ENCODE measurements around the gene HORMAD2.
A peak's percentile ranks its signal among the peaks of the same experiment; 100 is the strongest.

Gene HORMAD2

GRCh38 chr22:30161051-30161469 is 80.8 kb downstream of the HORMAD2 start:
- H2AFZ ChIP-seq (ENCODE audit: low read length): peak overlapping the region; percentile 63

GRCh38 chr22:30167296-30167695 is 87.0 kb downstream of the HORMAD2 start:
- H3K36me3 ChIP-seq (ENCODE audit: insufficient read depth, low read length): no peaks in the 10 kb centered on the region
- no peak overlapping the region for H3K9ac ChIP-seq (ENCODE audit: low read depth, low read length, poor library complexity, severe bottlenecking)
- H3F3A ChIP-seq (ENCODE audit: low read depth): no peaks in the 10 kb centered on the region
- no peaks in the 10 kb centered on the region for H3K27me3 ChIP-seq (ENCODE audit: insufficient read depth, low read length, poor library complexity, severe bottlenecking)
- TF ChIP-seq CTCF (conservative IDR thresholded peaks at IDR 0.05; ENCODE audit: low read length): no peak
- no peak for TF ChIP-seq EZH2phosphoT487 (IDR thresholded peaks at IDR 0.05; ENCODE audit: borderline replicate concordance)
- H3K4me1 ChIP-seq (ENCODE audit: insufficient read depth, low read length, poor library complexity, severe bottlenecking): peaks cover 35% of the 10 kb centered on the region
- no peaks in the 10 kb centered on the region for H3K9me2 ChIP-seq (replicated peaks; ENCODE audit: low read depth, low read length)
- no peak overlapping the region for H3K4me2 ChIP-seq (ENCODE audit: low read depth, low read length, poor library complexity, severe bottlenecking)
- H3K79me2 ChIP-seq (ENCODE audit: insufficient read depth, low read length): no peaks in the 10 kb centered on the region
- H3K9me3 ChIP-seq (ENCODE audit: insufficient read depth, low read depth, low read length): no peaks in the 10 kb centered on the region
- no peak overlapping the region for H3K4me3 ChIP-seq (ENCODE audit: low read length, poor library complexity, severe bottlenecking)
- no peaks in the 10 kb centered on the region for H4K20me1 ChIP-seq (ENCODE audit: insufficient read depth, low read length, poor library complexity, severe bottlenecking)
- H2AFZ ChIP-seq (ENCODE audit: low read length): no peak overlapping the region

More at GRCh38 chr22:30161051-30161469, 80.8 kb downstream of the HORMAD2 start:
- Histone ChIP-seq H3K4me3 (ENCODE audit: low read length, poor library complexity, severe bottlenecking) (peak overlapping the region; percentile 40), H3K4me1 (ENCODE audit: insufficient read depth, low read length, poor library complexity, severe bottlenecking) (peaks cover 39% of the 10 kb centered on the region), H3K9me2 (replicated peaks; ENCODE audit: low read depth, low read length) (no peaks in the 10 kb centered on the region), H3K9ac (ENCODE audit: low read depth, low read length, poor library complexity, severe bottlenecking) (peak overlapping the region; percentile 58), H3K4me2 (ENCODE audit: low read depth, low read length, poor library complexity, severe bottlenecking) (peak overlapping the region; percentile 62), H3K36me3 (ENCODE audit: insufficient read depth, low read length) (no peaks in the 10 kb centered on the region), H3F3A (ENCODE audit: low read depth) (peaks cover 8% of the 10 kb centered on the region; the same call in 1 of the 2 replicates), H3K9me3 (ENCODE audit: insufficient read depth, low read depth, low read length) (no peaks in the 10 kb centered on the region), H3K79me2 (ENCODE audit: insufficient read depth, low read length) (no peaks in the 10 kb centered on the region), H4K20me1 (ENCODE audit: insufficient read depth, low read length, poor library complexity, severe bottlenecking) (no peaks in the 10 kb centered on the region), H3K27me3 (ENCODE audit: insufficient read depth, low read length, poor library complexity, severe bottlenecking) (no peaks in the 10 kb centered on the region)
- no peak for TF ChIP-seq EZH2phosphoT487 (IDR thresholded peaks at IDR 0.05; ENCODE audit: borderline replicate concordance)
- TF ChIP-seq CTCF (conservative IDR thresholded peaks at IDR 0.05; ENCODE audit: low read length): no peak

GRCh38 chr22:30167734-30168133 is 87.5 kb downstream of the HORMAD2 start:
- Histone ChIP-seq H3F3A (ENCODE audit: low read depth) (no peaks in the 10 kb centered on the region), H3K9me2 (replicated peaks; ENCODE audit: low read depth, low read length) (no peaks in the 10 kb centered on the region), H3K79me2 (ENCODE audit: insufficient read depth, low read length) (no peaks in the 10 kb centered on the region), H3K4me3 (ENCODE audit: low read length, poor library complexity, severe bottlenecking) (no peak overlapping the region), H3K27me3 (ENCODE audit: insufficient read depth, low read length, poor library complexity, severe bottlenecking) (no peaks in the 10 kb centered on the region), H3K9me3 (ENCODE audit: insufficient read depth, low read depth, low read length) (no peaks in the 10 kb centered on the region), H3K4me1 (ENCODE audit: insufficient read depth, low read length, poor library complexity, severe bottlenecking) (peaks cover 35% of the 10 kb centered on the region), H3K4me2 (ENCODE audit: low read depth, low read length, poor library complexity, severe bottlenecking) (no peak overlapping the region), H3K36me3 (ENCODE audit: insufficient read depth, low read length) (no peaks in the 10 kb centered on the region), H3K9ac (ENCODE audit: low read depth, low read length, poor library complexity, severe bottlenecking) (no peak overlapping the region), H4K20me1 (ENCODE audit: insufficient read depth, low read length, poor library complexity, severe bottlenecking) (no peaks in the 10 kb centered on the region), H2AFZ (ENCODE audit: low read length) (no peak overlapping the region)
- no peak for TF ChIP-seq CTCF (conservative IDR thresholded peaks at IDR 0.05; ENCODE audit: low read length)
- no peak for TF ChIP-seq EZH2phosphoT487 (IDR thresholded peaks at IDR 0.05; ENCODE audit: borderline replicate concordance)
